Measurements from ENCODE around the gene CDK14.

CDK14 gene

GRCh38 chr7:90595801-90596670 is at the start of gene CDK14:
Gene CDK14, plus strand, starts transcription at chr7:90596321. Its CDS starts 307 bp downstream, at chr7:90596628.
- peak in 48 of 56 donors; percentile 16 to 78 (median 50) for DNase-seq

- no peak for DNase-seq
Measured at GRCh38 chr7:90551036-90551435, 45.1 kb upstream of the CDK14 start.

GRCh38 chr7:90552521-90552920 is 43.6 kb upstream of the CDK14 start:
- no peak for DNase-seq

GRCh38 chr7:90560730-90561129 is 35.4 kb upstream of the CDK14 start:
- no peak for DNase-seq

- no peak for DNase-seq
Measured at GRCh38 chr7:90563286-90563685, 32.8 kb upstream of the CDK14 start.

- DNase-seq, result no peak
Measured at GRCh38 chr7:90564455-90564854, 31.7 kb upstream of the CDK14 start.

- no peak for DNase-seq
Measured at GRCh38 chr7:90568213-90568612, 27.9 kb upstream of the CDK14 start.

GRCh38 chr7:90569368-90569767 is 26.8 kb upstream of the CDK14 start:
- DNase-seq, result no peak

- no peak for DNase-seq
Measured at GRCh38 chr7:90570373-90570959, 25.7 kb upstream of the CDK14 start.

GRCh38 chr7:90574146-90574819 is 21.8 kb upstream of the CDK14 start:
- DNase-seq, result no peak

- DNase-seq, result no peak
Measured at GRCh38 chr7:90574820-90575187, 21.3 kb upstream of the CDK14 start.

GRCh38 chr7:90579181-90579688 is 16.9 kb upstream of the CDK14 start:
- DNase-seq, result no peak

GRCh38 chr7:90580051-90580450 is 16.1 kb upstream of the CDK14 start:
- DNase-seq, result no peak

GRCh38 chr7:90582164-90582563 is 14.0 kb upstream of the CDK14 start:
- no peak for DNase-seq

- DNase-seq, result no peak
Measured at GRCh38 chr7:90584378-90584777, 11.7 kb upstream of the CDK14 start.

GRCh38 chr7:90586091-90586490 is 10.0 kb upstream of the CDK14 start:
- DNase-seq, result no peak

- DNase-seq, result no peak
Measured at GRCh38 chr7:90587766-90588165, 8.4 kb upstream of the CDK14 start.

- no peak for DNase-seq
Measured at GRCh38 chr7:90592033-90592432, 4.1 kb upstream of the CDK14 start.

- no peak for DNase-seq
Measured at GRCh38 chr7:90593205-90593604, 2.9 kb upstream of the CDK14 start.

GRCh38 chr7:90594751-90595317 is 1.3 kb upstream of the CDK14 start:
- peak in 9 of 56 donors; percentile 1 to 17 (median 5) for DNase-seq

- peak in 4 of 56 donors; percentile 20 to 53 (median 28) for DNase-seq
Measured at GRCh38 chr7:90595342-90595800, 750 bp upstream of the CDK14 start.

Measured in amygdala (tissue), 56 donors.